K562 treated with DMSO at 1 percent for 4 hours (cell line): ENCODE data around the gene VPS13A. TPM values are rescaled to one million over a fixed set of nuclear protein-coding genes. Genes with fewer than 3 reads are reported as not detected.

Source experiments
- total RNA-seq: library from RNA; unstranded; fragments of 300-600 nt; gene quantifications from 2 replicates; pipeline ENCODE4 v1.2.3, GENCODE V29; 2022; ENCODE audit not compliant: insufficient read depth

Gene VPS13A
- total RNA-seq = 3.4 and 8.0 TPM in 2 replicates

GRCh38 chr9:77177143-77177893 lies at the start of gene VPS13A:
VPS13A (plus strand) TSS chr9:77177534; CDS start chr9:77177705, 171 bp downstream.

Other genes starting within 250 kb of the VPS13A start
- gene FOXB2, start 157.9 kb upstream of the VPS13A start, total RNA-seq = not detected in 2 replicates